K562 (cell line): ENCODE data around the gene FRRS1L. TPM values are rescaled to one million over a fixed set of nuclear protein-coding genes. Genes with fewer than 3 reads are reported as not detected.

Experiments
- BRD9 ChIP-seq: fragments of 450-650 bp; IDR thresholded peaks from 2 replicates; pipeline ENCODE4 v1.6.1; 2018; ENCODE audit warnings: low read depth; ENCODE audit not compliant: partially characterized antibody
- CBFB ChIP-seq: sonication (generic); formaldehyde crosslinking; IDR thresholded peaks from 2 replicates; pipeline ENCODE4 v1.4.0; 2020; ENCODE audit warnings: mild to moderate bottlenecking, missing genetic modification reagents
- FOXA1 ChIP-seq: fragments of 450-650 bp; IDR thresholded peaks from 2 replicates; pipeline ENCODE4 v1.6.1; 2016; ENCODE audit warnings: mild to moderate bottlenecking, borderline replicate concordance
- HDAC1 ChIP-seq, 2 experiments: fragments of 450-650 bp; IDR thresholded peaks; 2 replicates each; pipeline ENCODE4 v1.6.1; 2016 to 2017; ENCODE audit warnings: inconsistent platforms in 1 of 2, mild to moderate bottlenecking in 1 of 2, moderate library complexity in 1 of 2
- HMGN3 ChIP-seq: IDR thresholded peaks from 2 replicates; pipeline ENCODE4 v1.6.1; 2011; ENCODE audit warnings: borderline replicate concordance, low read depth, mild to moderate bottlenecking, mixed read lengths, low read length; ENCODE audit not compliant: insufficient read length; ENCODE audit errors: extremely low read depth
- HNRNPUL1 ChIP-seq: fragments of 200-400 bp; formaldehyde crosslinking; IDR thresholded peaks from 2 replicates; pipeline ENCODE4 v1.6.1; 2017; ENCODE audit warnings: low read length
- HSF4 ChIP-seq: fragments of 250-450 bp; sonication (Bioruptor Pico); IDR thresholded peaks from 2 replicates; pipeline ENCODE4 v2.1.2; 2022; ENCODE audit warnings: mild to moderate bottlenecking, moderate library complexity, borderline replicate concordance
- KLF16 ChIP-seq: IDR thresholded peaks from 2 replicates; pipeline ENCODE4 v1.6.1; 2016; ENCODE audit warnings: antibody characterized with exemption
- MCM5 ChIP-seq: fragments of 450-650 bp; IDR thresholded peaks from 2 replicates; pipeline ENCODE4 v1.6.1; 2016; ENCODE audit warnings: low read depth
- MTA3 ChIP-seq: fragments of 450-650 bp; formaldehyde crosslinking; IDR thresholded peaks from 2 replicates; pipeline ENCODE4 v1.6.1; 2017; ENCODE audit warnings: mild to moderate bottlenecking, borderline replicate concordance
- MYNN ChIP-seq, 2 experiments: sonication (generic); formaldehyde crosslinking in 1 of 2; IDR thresholded peaks; 2 replicates each; pipeline versions ENCODE4 v1.5.0 to v1.6.1; 2016 to 2020; ENCODE audit warnings: antibody characterized with exemption in 1 of 2, missing genetic modification reagents in 1 of 2
- NEUROD1 ChIP-seq: fragments of 150-350 bp; IDR thresholded peaks from 2 replicates; pipeline ENCODE4 v1.6.1; 2014; ENCODE audit warnings: borderline replicate concordance, low read length, low read depth; ENCODE audit not compliant: partially characterized antibody
- PCBP1 ChIP-seq: fragments of 200-400 bp; formaldehyde crosslinking; IDR thresholded peaks from 2 replicates; pipeline ENCODE4 v1.6.1; 2018; ENCODE audit warnings: mild to moderate bottlenecking, low read depth, low read length; ENCODE audit not compliant: poor library complexity, severe bottlenecking
- POLR2B ChIP-seq: fragments of 450-650 bp; IDR thresholded peaks from 2 replicates; pipeline ENCODE4 v1.6.1; 2018; ENCODE audit warnings: low read depth; ENCODE audit not compliant: partially characterized antibody
- STAT5A ChIP-seq: IDR thresholded peaks from 2 replicates; pipeline ENCODE4 v1.6.1; 2012; ENCODE audit warnings: low read length, inconsistent platforms, borderline replicate concordance
- TCFL5 ChIP-seq: fragments of 250-450 bp; sonication (Bioruptor Pico); conservative IDR thresholded peaks from 2 replicates; pipeline ENCODE4 v1.6.1; 2021; ENCODE audit warnings: mild to moderate bottlenecking, moderate library complexity, matching md5 sums
- ZNF174 ChIP-seq: fragments of 250-450 bp; sonication (Bioruptor Pico); IDR thresholded peaks from 2 replicates; pipeline ENCODE4 v1.4.0; 2020; ENCODE audit warnings: mild to moderate bottlenecking
- ZNF354B ChIP-seq: fragments of 250-450 bp; sonication (Bioruptor Pico); IDR thresholded peaks from 2 replicates; pipeline ENCODE4 v1.4.0; 2020
- ZNF445 ChIP-seq: fragments of 250-450 bp; sonication (Bioruptor Pico); IDR thresholded peaks from 2 replicates; pipeline ENCODE4 v1.4.0; 2020; ENCODE audit warnings: low read depth, mild to moderate bottlenecking, moderate library complexity
- ZNF707 ChIP-seq: fragments of 250-450 bp; sonication (Bioruptor Pico); conservative IDR thresholded peaks from 2 replicates; pipeline ENCODE4 v1.8.0; 2022; ENCODE audit warnings: inconsistent platforms, mild to moderate bottlenecking, moderate library complexity
- polyA plus RNA-seq, 8 experiments: library from polyadenylated mRNA; depleted of rRNA in 4 of 8; stranded (reverse) in 5 of 8; unstranded in 3 of 8; fragments of >200 nt; fragmentation: Nextera tagmentation in 2 of 8; fragmentation: Illumina TruSeq in 1 of 8; extraction: Ambion mirVana in 2 of 8; extraction: Trizol in 1 of 8; gene quantifications; 2 replicates each; pipeline versions ENCODE4 v1.2.1 to v1.2.3, GENCODE V29; 2011 to 2014; ENCODE audit warnings: inconsistent platforms in 1 of 8, missing spikeins in 1 of 8
- total RNA-seq, 7 experiments: library from RNA; depleted of rRNA in 6 of 7; stranded (reverse); fragments of >200 nt in 6 of 7; fragmentation: Illumina TruSeq in 2 of 7; extraction: Trizol in 2 of 7; gene quantifications; 2 replicates each; pipeline versions ENCODE4 v1.2.1 to v1.2.3, GENCODE V29; 2011 to 2021; ENCODE audit warnings: low replicate concordance in 1 of 7
- TF ChIP-seq, protein P1 (sequence below): fragments of 250-450 bp; sonication (Bioruptor Pico); IDR thresholded peaks from 2 replicates; pipeline ENCODE4 v1.5.0; 2020; ENCODE audit warnings: mild to moderate bottlenecking, borderline replicate concordance
- TF ChIP-seq, protein P2 (sequence below), 2 experiments: fragments of 200-800 bp in 1 of 2; sonication (Bioruptor generic) in 1 of 2; sonication (generic) in 1 of 2; formaldehyde crosslinking in 1 of 2; IDR thresholded peaks in 1 of 2; conservative IDR thresholded peaks in 1 of 2; 2 replicates each; pipeline versions ENCODE4 v1.5.0 to v1.6.1; 2016 to 2020; ENCODE audit warnings: missing compliant biosample characterization in 1 of 2, missing genetic modification characterization in 1 of 2, missing genetic modification reagents in 1 of 2
- TF ChIP-seq, protein P3 (sequence below): sonication (generic); formaldehyde crosslinking; IDR thresholded peaks from 2 replicates; pipeline ENCODE4 v1.8.1; 2022; ENCODE audit warnings: missing genetic modification reagents

FRRS1L gene
- total and polyA plus RNA-seq, 9 of the 15 experiments (the other 6 are each of a cell fraction or from before 2014, with no cell fraction given): under 0.01 to 0.04 (median 0.03) TPM; not detected in 5

DNA sequence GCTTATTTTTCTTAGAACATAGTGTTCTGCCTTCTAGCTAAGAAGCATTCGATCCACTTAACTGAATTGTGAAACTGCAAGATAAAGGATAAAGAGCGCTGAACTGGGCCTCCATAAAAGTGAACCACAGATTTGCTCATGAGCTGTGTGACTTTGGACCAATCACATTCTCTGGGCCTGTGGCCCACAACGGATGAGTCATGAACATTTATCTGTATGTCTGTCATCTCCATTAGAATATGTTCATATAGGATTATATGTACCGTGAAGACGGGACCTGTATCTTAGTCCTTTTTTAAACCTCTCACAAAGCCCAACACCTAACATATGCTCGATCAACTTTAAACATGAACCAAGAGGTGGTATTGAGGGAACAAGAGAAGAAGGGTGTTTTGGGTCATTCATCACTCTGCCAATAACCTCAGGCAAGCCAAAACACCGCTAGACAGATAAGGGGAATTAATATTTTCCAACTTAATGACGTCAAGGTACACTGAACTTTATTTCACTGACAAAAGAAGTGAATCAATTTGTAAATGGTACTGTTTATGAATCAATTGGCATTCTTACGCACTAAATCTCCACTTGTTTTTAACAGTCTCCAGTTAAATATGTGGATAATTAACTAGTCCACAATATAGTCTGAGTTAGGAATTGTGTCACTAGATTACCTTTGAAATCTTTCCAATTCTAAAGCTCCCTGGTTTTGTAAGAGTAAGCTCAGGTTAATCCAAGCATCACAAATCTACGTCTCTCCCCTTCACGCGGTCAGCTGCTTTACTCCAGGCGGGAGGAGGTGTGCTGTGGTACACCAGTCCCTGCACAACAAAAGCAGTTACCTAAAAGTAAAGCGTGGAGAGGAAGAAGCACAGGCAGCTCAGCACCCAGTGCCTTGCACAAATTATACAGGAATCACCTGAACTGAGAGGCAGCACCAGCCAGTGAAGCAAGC, 48.9 kb downstream of the FRRS1L start (continued):
- TF ChIP-seq STAT5A (no peak), ZNF445 (no peak), ZNF707 (CRISPR knock-in tag) (no peak), TCFL5 (CRISPR knock-in tag) (no peak), FOXA1 (no peak), ZNF354B (CRISPR knock-in tag) (no peak), HDAC1 (IDR thresholded peaks at IDR 0.05) (no peak), PCBP1 (no peak), MTA3 (no peak), HNRNPUL1 (no peak), ZNF174 (CRISPR knock-in tag) (no peak), KLF16 (no peak), BRD9 (no peak), CBFB (CRISPR knock-in tag) (no peak), MCM5 (no peak), POLR2B (no peak), NEUROD1 (no peak), MYNN (IDR thresholded peaks at IDR 0.05) (no peak), MYNN (CRISPR knock-in tag; IDR thresholded peaks at IDR 0.05) (no peak), HMGN3 (no peak), HSF4 (no peak)
- TF ChIP-seq, protein P1, sequence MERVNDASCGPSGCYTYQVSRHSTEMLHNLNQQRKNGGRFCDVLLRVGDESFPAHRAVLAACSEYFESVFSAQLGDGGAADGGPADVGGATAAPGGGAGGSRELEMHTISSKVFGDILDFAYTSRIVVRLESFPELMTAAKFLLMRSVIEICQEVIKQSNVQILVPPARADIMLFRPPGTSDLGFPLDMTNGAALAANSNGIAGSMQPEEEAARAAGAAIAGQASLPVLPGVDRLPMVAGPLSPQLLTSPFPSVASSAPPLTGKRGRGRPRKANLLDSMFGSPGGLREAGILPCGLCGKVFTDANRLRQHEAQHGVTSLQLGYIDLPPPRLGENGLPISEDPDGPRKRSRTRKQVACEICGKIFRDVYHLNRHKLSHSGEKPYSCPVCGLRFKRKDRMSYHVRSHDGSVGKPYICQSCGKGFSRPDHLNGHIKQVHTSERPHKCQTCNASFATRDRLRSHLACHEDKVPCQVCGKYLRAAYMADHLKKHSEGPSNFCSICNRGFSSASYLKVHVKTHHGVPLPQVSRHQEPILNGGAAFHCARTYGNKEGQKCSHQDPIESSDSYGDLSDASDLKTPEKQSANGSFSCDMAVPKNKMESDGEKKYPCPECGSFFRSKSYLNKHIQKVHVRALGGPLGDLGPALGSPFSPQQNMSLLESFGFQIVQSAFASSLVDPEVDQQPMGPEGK (CRISPR knock-in tag): no peak
- TF ChIP-seq, protein P2, sequence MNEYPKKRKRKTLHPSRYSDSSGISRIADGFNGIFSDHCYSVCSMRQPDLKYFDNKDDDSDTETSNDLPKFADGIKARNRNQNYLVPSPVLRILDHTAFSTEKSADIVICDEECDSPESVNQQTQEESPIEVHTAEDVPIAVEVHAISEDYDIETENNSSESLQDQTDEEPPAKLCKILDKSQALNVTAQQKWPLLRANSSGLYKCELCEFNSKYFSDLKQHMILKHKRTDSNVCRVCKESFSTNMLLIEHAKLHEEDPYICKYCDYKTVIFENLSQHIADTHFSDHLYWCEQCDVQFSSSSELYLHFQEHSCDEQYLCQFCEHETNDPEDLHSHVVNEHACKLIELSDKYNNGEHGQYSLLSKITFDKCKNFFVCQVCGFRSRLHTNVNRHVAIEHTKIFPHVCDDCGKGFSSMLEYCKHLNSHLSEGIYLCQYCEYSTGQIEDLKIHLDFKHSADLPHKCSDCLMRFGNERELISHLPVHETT (CRISPR knock-in tag; conservative IDR thresholded peaks at IDR 0.05 in 1 of 2, IDR thresholded peaks at IDR 0.05 in 1 of 2): no peak
- TF ChIP-seq, protein P3, sequence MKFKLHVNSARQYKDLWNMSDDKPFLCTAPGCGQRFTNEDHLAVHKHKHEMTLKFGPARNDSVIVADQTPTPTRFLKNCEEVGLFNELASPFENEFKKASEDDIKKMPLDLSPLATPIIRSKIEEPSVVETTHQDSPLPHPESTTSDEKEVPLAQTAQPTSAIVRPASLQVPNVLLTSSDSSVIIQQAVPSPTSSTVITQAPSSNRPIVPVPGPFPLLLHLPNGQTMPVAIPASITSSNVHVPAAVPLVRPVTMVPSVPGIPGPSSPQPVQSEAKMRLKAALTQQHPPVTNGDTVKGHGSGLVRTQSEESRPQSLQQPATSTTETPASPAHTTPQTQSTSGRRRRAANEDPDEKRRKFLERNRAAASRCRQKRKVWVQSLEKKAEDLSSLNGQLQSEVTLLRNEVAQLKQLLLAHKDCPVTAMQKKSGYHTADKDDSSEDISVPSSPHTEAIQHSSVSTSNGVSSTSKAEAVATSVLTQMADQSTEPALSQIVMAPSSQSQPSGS (CRISPR knock-in tag): no peak
